HK-2 (cell line): ENCODE data around the gene ZNF772.

Source experiments
- DNase-seq: peaks from one replicate; pipeline ENCODE4 v3.0.0-alpha.2; 2018; ENCODE audit not compliant: unreplicated experiment

Gene ZNF772

DNA sequence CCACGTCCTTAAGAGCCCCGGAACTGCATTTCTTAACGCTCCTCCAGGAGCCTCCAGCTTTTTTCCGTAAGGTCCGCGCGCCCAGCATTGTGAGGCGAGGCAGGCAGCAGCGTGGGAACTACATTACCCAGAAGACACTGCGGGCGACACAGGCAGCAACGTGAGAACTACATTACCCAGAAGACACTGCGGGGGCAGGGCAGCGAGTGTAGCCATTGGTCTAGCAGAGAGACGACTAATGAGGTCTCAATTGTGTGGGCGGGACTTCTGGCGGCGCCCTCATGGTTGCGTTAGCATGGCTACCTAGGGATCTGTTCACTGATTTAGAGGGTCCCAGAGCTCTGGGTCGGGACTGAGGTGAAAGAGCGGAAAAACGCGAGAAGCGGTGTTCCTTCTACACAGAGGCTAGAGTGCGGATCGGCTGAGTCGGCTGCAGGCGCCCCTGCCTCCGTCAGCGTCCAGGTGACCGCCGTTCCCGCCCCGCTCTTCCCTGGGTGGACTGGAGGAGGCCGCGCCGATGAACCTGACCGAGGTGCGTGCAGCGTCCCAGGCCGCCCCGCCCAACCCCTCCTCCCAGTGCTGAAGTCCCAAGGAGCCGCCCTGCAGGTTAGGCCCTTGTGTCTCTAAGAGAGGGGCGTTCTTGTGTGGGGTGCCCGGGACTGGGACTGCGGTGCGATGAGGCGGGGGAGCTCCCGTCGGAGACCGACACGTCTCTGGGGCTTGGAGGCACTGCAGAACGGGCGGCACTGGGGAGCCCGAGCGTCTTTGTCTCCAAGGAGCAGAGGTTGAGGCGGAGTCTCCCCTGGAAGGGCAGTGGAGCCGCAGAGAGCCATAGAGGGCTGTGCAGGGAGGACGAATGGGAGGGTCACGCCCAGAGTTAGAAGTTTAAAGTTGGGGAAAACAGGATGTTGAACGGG lies 42.0 kb downstream of the ZNF772 start, which contains the start of gene ZNF749:
TSS of gene ZNF749 (plus strand) at position 264 of the 917 bp plus-strand sequence. CDS start at position 518, 254 bp downstream.
- peak; percentile 98 for DNase-seq

- DNase-seq, result no peak
These were observed 42.8 kb downstream of the ZNF772 start for GRCh38 chr19:57434386-57435061.

GRCh38 chr19:57421037-57421436 lies 56.3 kb downstream of the ZNF772 start:
- DNase-seq, result no peak

- no peak for DNase-seq
These were observed 57.9 kb downstream of the ZNF772 start for GRCh38 chr19:57419439-57419838.
